ENCODE results near the gene CCDC188.

CCDC188 gene

GRCh38 chr22:20133930-20134549 is 16.8 kb downstream of the CCDC188 start:
- TF ChIP-seq POLR2A (IDR thresholded peaks at IDR 0.05; ENCODE audit: low read depth, low read length) = no peak
- no peak for FAIRE-seq
- DNase-seq (ENCODE audit: insufficient read length, low spot score) = no peak

GRCh38 chr22:20132686-20133246 is 18.1 kb downstream of the CCDC188 start:
- DNase-seq (ENCODE audit: insufficient read length, low spot score) (no peak), FAIRE-seq (no peak)
- no peak for TF ChIP-seq POLR2A (IDR thresholded peaks at IDR 0.05; ENCODE audit: low read depth, low read length)

- no peak for TF ChIP-seq POLR2A (IDR thresholded peaks at IDR 0.05; ENCODE audit: low read depth, low read length)
- no peak for DNase-seq (ENCODE audit: insufficient read length, low spot score)
- no peak for FAIRE-seq
These were observed 18.8 kb downstream of the CCDC188 start for GRCh38 chr22:20131859-20132685.

GRCh38 chr22:20131597-20131858 is 19.3 kb downstream of the CCDC188 start, which contains the start of gene ZDHHC8:
Gene ZDHHC8 (plus strand): TSS chr22:20131804. CDS start chr22:20131948, 144 bp downstream.
- FAIRE-seq (no peak), DNase-seq (ENCODE audit: insufficient read length, low spot score) (no peak)
- no peak for TF ChIP-seq POLR2A (IDR thresholded peaks at IDR 0.05; ENCODE audit: low read depth, low read length)

GRCh38 chr22:20130731-20131596 is 19.9 kb downstream of the CCDC188 start:
- FAIRE-seq (no peak), DNase-seq (ENCODE audit: insufficient read length, low spot score) (peak; percentile 60)
- TF ChIP-seq POLR2A (IDR thresholded peaks at IDR 0.05; ENCODE audit: low read depth, low read length) = no peak

GRCh38 chr22:20130319-20130718 is 20.5 kb downstream of the CCDC188 start:
- FAIRE-seq = no peak
- no peak for TF ChIP-seq POLR2A (IDR thresholded peaks at IDR 0.05; ENCODE audit: low read depth, low read length)
- DNase-seq (ENCODE audit: insufficient read length, low spot score) = no peak

- TF ChIP-seq POLR2A (IDR thresholded peaks at IDR 0.05; ENCODE audit: low read depth, low read length) = no peak
- FAIRE-seq = no peak
- DNase-seq (ENCODE audit: insufficient read length, low spot score) = no peak
These were observed 21.2 kb downstream of the CCDC188 start for GRCh38 chr22:20129747-20130014.

GRCh38 chr22:20128902-20129746 is 21.7 kb downstream of the CCDC188 start:
- FAIRE-seq (peak; percentile 20), DNase-seq (ENCODE audit: insufficient read length, low spot score) (no peak)

GRCh38 chr22:20128619-20128901 is 22.3 kb downstream of the CCDC188 start:
- no peak for FAIRE-seq
- no peak for TF ChIP-seq POLR2A (IDR thresholded peaks at IDR 0.05; ENCODE audit: low read depth, low read length)
- DNase-seq (ENCODE audit: insufficient read length, low spot score) = no peak

More at GRCh38 chr22:20128902-20129746, 21.7 kb downstream of the CCDC188 start:
- no peak for TF ChIP-seq POLR2A (IDR thresholded peaks at IDR 0.05; ENCODE audit: low read depth, low read length)

GRCh38 chr22:20127869-20128618 is 22.8 kb downstream of the CCDC188 start:
- FAIRE-seq (no peak), DNase-seq (ENCODE audit: insufficient read length, low spot score) (no peak)
- TF ChIP-seq POLR2A (IDR thresholded peaks at IDR 0.05; ENCODE audit: low read depth, low read length) = no peak

GRCh38 chr22:20127318-20127868 is 23.5 kb downstream of the CCDC188 start:
- FAIRE-seq (no peak), DNase-seq (ENCODE audit: insufficient read length, low spot score) (no peak)
- TF ChIP-seq POLR2A (IDR thresholded peaks at IDR 0.05; ENCODE audit: low read depth, low read length) = no peak

GRCh38 chr22:20126284-20127029 is 24.4 kb downstream of the CCDC188 start:
- DNase-seq (ENCODE audit: insufficient read length, low spot score) = no peak
- no peak for FAIRE-seq
- no peak for TF ChIP-seq POLR2A (IDR thresholded peaks at IDR 0.05; ENCODE audit: low read depth, low read length)
